H1 (cell line): ENCODE measurements around the gene RIPOR2. TPM values are rescaled to one million over a fixed set of nuclear protein-coding genes. Genes with fewer than 3 reads are reported as not detected.

ENCODE experiments used
- CTCF ChIA-PET: fragments of 300-600 bp; sonication (Branson Sonifier 250); formaldehyde crosslinking; loops from one replicate; lab custom pipeline; 2021; ENCODE audit not compliant: partially characterized antibody; lab: Charles Lee
- POLR2A ChIA-PET: fragments of 300-600 bp; sonication (Branson Sonifier 250); formaldehyde crosslinking; loops from one replicate; lab custom pipeline; 2021; ENCODE audit warnings: inconsistent platforms; ENCODE audit not compliant: partially characterized antibody; lab: Charles Lee
- DNase-seq, 2 experiments: peaks; one replicate each; pipeline versions ENCODE4 v3.0.0 to v3.0.0-alpha.2; 2010 to 2022; ENCODE audit warnings: low spot score in 2 of 2, low read depth in 1 of 2, mixed read lengths in 1 of 2
- FAIRE-seq: peaks from 2 replicates; lab custom pipeline; 2011; peaks lifted over from hg19 to GRCh38; lab: Jason Lieb, UNC
- H2AFZ ChIP-seq: 2 replicates; pipeline ENCODE4 v1.8.1; 2012; ENCODE audit warnings: low read length, inconsistent platforms
- H2AK5ac ChIP-seq: 2 replicates; pipeline ENCODE4 v1.6.1; 2013; ENCODE audit warnings: low read depth, low read length
- H2BK120ac ChIP-seq: replicated peaks from 2 replicates; pipeline ENCODE3; 2013; ENCODE audit warnings: low read depth, low read length, inconsistent platforms
- H2BK12ac ChIP-seq: 2 replicates; pipeline ENCODE4 v1.6.1; 2013; ENCODE audit warnings: low read depth, low read length
- H2BK15ac ChIP-seq: 2 replicates; pipeline ENCODE4 v1.6.1; 2013; ENCODE audit warnings: low read length
- H2BK20ac ChIP-seq: 2 replicates; pipeline ENCODE4 v1.6.1; 2013; ENCODE audit warnings: low read length
- H2BK5ac ChIP-seq: 2 replicates; pipeline ENCODE4 v1.6.1; 2013; ENCODE audit warnings: low read depth, low read length
- H3K14ac ChIP-seq: 2 replicates; pipeline ENCODE4 v1.6.1; 2013; ENCODE audit warnings: inconsistent platforms; ENCODE audit not compliant: insufficient read length
- H3K18ac ChIP-seq: 2 replicates; pipeline ENCODE4 v1.6.1; 2013; ENCODE audit warnings: low read length; ENCODE audit errors: extremely low read depth
- H3K23ac ChIP-seq: 2 replicates; pipeline ENCODE4 v1.6.1; 2013; ENCODE audit warnings: inconsistent platforms; ENCODE audit not compliant: insufficient read length
- H3K23me2 ChIP-seq: 2 replicates; pipeline ENCODE4 v1.6.1; 2013; ENCODE audit warnings: low read depth, low read length
- H3K27ac ChIP-seq: 2 replicates; pipeline ENCODE4 v1.6.1; 2011; ENCODE audit warnings: low read depth, low read length, inconsistent platforms
- H3K27me3 ChIP-seq, 4 experiments: replicated peaks in 1 of 4; 1 replicate in 1 of 4; 2 replicates in 3 of 4; pipeline versions ENCODE4 v1.6.1 to v1.8.1; 2011 to 2013; ENCODE audit warnings: low read length in 3 of 4, mild to moderate bottlenecking in 3 of 4, inconsistent platforms in 2 of 4, mixed read lengths in 2 of 4, moderate library complexity in 1 of 4; ENCODE audit not compliant: control insufficient read depth in 3 of 4, insufficient read depth in 3 of 4; ENCODE audit errors: extremely low read depth in 1 of 4
- H3K36me3 ChIP-seq, 4 experiments: 2 replicates each; pipeline versions ENCODE4 v1.6.1 to v1.8.1; 2011 to 2013; ENCODE audit warnings: mild to moderate bottlenecking in 4 of 4, low read length in 3 of 4, moderate library complexity in 2 of 4, control low read depth in 1 of 4, inconsistent platforms in 1 of 4; ENCODE audit not compliant: insufficient read depth in 4 of 4, control insufficient read depth in 2 of 4
- H3K4ac ChIP-seq: replicated peaks from 2 replicates; pipeline ENCODE3; 2013; ENCODE audit warnings: low read length, low read depth, mixed read lengths, inconsistent platforms; ENCODE audit not compliant: insufficient read length
- H3K4me1 ChIP-seq, 4 experiments: replicated peaks in 1 of 4; 1 replicate in 1 of 4; 2 replicates in 3 of 4; pipeline versions ENCODE4 v1.6.1 to v1.8.1; 2011 to 2013; ENCODE audit warnings: low read length in 3 of 4, inconsistent platforms in 2 of 4, mixed read lengths in 1 of 4; ENCODE audit not compliant: insufficient read depth in 4 of 4, control insufficient read depth in 3 of 4
- H3K4me2 ChIP-seq, 2 experiments: 2 replicates each; pipeline versions ENCODE4 v1.6.1 to v1.8.1; 2011 to 2013; ENCODE audit warnings: low read depth in 2 of 2, low read length in 2 of 2, control low read depth in 1 of 2, inconsistent platforms in 1 of 2, mild to moderate bottlenecking in 1 of 2; ENCODE audit not compliant: insufficient read depth in 1 of 2
- H3K4me3 ChIP-seq, 4 experiments: fragments of 200-600, 300-600 bp in 1 of 4; sonication (generic), shearing (Covaris generic), sonication (Bioruptor Twin) in 1 of 4; 2 replicates each; pipeline versions ENCODE4 v1.5.1 to v1.8.1; 2011 to 2016; ENCODE audit warnings: low read length in 4 of 4, low read depth in 3 of 4, control low read depth in 2 of 4, inconsistent platforms in 2 of 4, mild to moderate bottlenecking in 2 of 4, mixed read lengths in 1 of 4, moderate library complexity in 1 of 4; ENCODE audit not compliant: insufficient read depth in 2 of 4; ENCODE audit errors: extremely low read depth in 1 of 4
- H3K56ac ChIP-seq: replicated peaks from 2 replicates; pipeline ENCODE3; 2013; ENCODE audit warnings: low read depth, mild to moderate bottlenecking, mixed read lengths, low read length, inconsistent platforms; ENCODE audit not compliant: insufficient read length
- H3K79me1 ChIP-seq: 2 replicates; pipeline ENCODE4 v1.6.1; 2013; ENCODE audit warnings: low read depth, low read length, control low read depth
- H3K79me2 ChIP-seq, 2 experiments: 2 replicates each; pipeline versions ENCODE4 v1.6.1 to v1.8.1; 2012 to 2013; ENCODE audit warnings: low read length in 2 of 2, mild to moderate bottlenecking in 2 of 2, inconsistent platforms in 1 of 2; ENCODE audit not compliant: insufficient read depth in 2 of 2, control insufficient read depth in 1 of 2
- H3K9ac ChIP-seq, 4 experiments: replicated peaks in 1 of 4; 1 replicate in 1 of 4; 2 replicates in 3 of 4; pipeline versions ENCODE4 v1.6.1 to v1.8.1; 2011 to 2013; ENCODE audit warnings: low read depth in 3 of 4, low read length in 3 of 4, control low read depth in 2 of 4, mild to moderate bottlenecking in 2 of 4, moderate library complexity in 2 of 4, inconsistent platforms in 1 of 4; ENCODE audit errors: extremely low read depth in 1 of 4
- H3K9me3 ChIP-seq, 2 experiments: 2 replicates each; pipeline versions ENCODE4 v1.6.1 to v1.8.1; 2012 to 2013; ENCODE audit warnings: mild to moderate bottlenecking in 2 of 2, moderate library complexity in 2 of 2, control low read depth in 1 of 2, inconsistent platforms in 1 of 2, low read depth in 1 of 2, low read length in 1 of 2, mixed read lengths in 1 of 2; ENCODE audit not compliant: insufficient read depth in 2 of 2
- H4K20me1 ChIP-seq, 2 experiments: replicated peaks in 1 of 2; 2 replicates each; pipeline versions ENCODE3 to v1.8.1; 2011 to 2013; ENCODE audit warnings: inconsistent platforms in 2 of 2, low read length in 2 of 2, mild to moderate bottlenecking in 1 of 2; ENCODE audit not compliant: insufficient read depth in 2 of 2, control insufficient read depth in 1 of 2
- H4K5ac ChIP-seq: 2 replicates; pipeline ENCODE4 v1.6.1; 2013; ENCODE audit warnings: low read length, low read depth, mixed read lengths, inconsistent platforms; ENCODE audit not compliant: insufficient read length
- H4K8ac ChIP-seq: 2 replicates; pipeline ENCODE4 v1.8.0; 2013; ENCODE audit warnings: mild to moderate bottlenecking, moderate library complexity, low read length, inconsistent platforms; ENCODE audit not compliant: insufficient read depth; ENCODE audit errors: extremely low read depth
- H4K91ac ChIP-seq: replicated peaks from 2 replicates; pipeline ENCODE3; 2013; ENCODE audit warnings: low read length, mixed read lengths, inconsistent platforms; ENCODE audit not compliant: insufficient read length
- CBX5 ChIP-seq: fragments of 300-800, 300-1000 bp; sonication (generic); IDR thresholded peaks from 2 replicates; pipeline ENCODE4 v1.7.1; 2016; ENCODE audit warnings: antibody characterized with exemption, low read length, low read depth
- CBX8 ChIP-seq: fragments of 300-800, 300-1000 bp; sonication (generic); IDR thresholded peaks from 2 replicates; pipeline ENCODE4 v1.7.1; 2016; ENCODE audit warnings: low read depth, low read length, borderline replicate concordance
- CHD2 ChIP-seq: IDR thresholded peaks from 2 replicates; pipeline ENCODE4 v1.6.1; 2012; ENCODE audit warnings: low read length, improper control_type of control experiment
- EP300 ChIP-seq, 2 experiments: IDR thresholded peaks; 1 replicate in 1 of 2; 2 replicates in 1 of 2; pipeline ENCODE4 v1.6.1; 2011 to 2012; ENCODE audit warnings: low read depth in 2 of 2, low read length in 2 of 2, mild to moderate bottlenecking in 2 of 2, borderline replicate concordance in 1 of 2, inconsistent platforms in 1 of 2, moderate library complexity in 1 of 2
- EZH2 ChIP-seq: fragments of 200-600 bp; sonication (generic); IDR thresholded peaks from 2 replicates; pipeline ENCODE4 v1.7.1; 2012; ENCODE audit warnings: low read depth, mild to moderate bottlenecking, moderate library complexity, low read length, inconsistent platforms; ENCODE audit not compliant: severe bottlenecking
- JUND ChIP-seq: IDR thresholded peaks from 2 replicates; pipeline ENCODE4 v1.6.1; 2011; ENCODE audit warnings: mild to moderate bottlenecking, improper control_type of control experiment, low read length
- KDM1A ChIP-seq: fragments of 200-600, 300-600 bp; sonication (generic); IDR thresholded peaks from 2 replicates; pipeline ENCODE4 v1.7.1; 2016; ENCODE audit warnings: mild to moderate bottlenecking, low read length, borderline replicate concordance
- NANOG ChIP-seq: IDR thresholded peaks from 2 replicates; pipeline ENCODE4 v1.6.1; 2011; ENCODE audit warnings: low read length, low read depth, mild to moderate bottlenecking, inconsistent platforms; ENCODE audit not compliant: insufficient read depth, poor library complexity, severe bottlenecking
- NRF1 ChIP-seq: IDR thresholded peaks from 2 replicates; pipeline ENCODE4 v1.6.1; 2011; ENCODE audit warnings: mild to moderate bottlenecking, low read depth, low read length, improper control_type of control experiment
- POLR2AphosphoS5 ChIP-seq: IDR thresholded peaks from 2 replicates; pipeline ENCODE4 v1.6.1; 2011; ENCODE audit warnings: low read depth, low read length
- SUZ12 ChIP-seq: fragments of 200-600 bp; sonication (generic); IDR thresholded peaks from 2 replicates; pipeline ENCODE4 v1.6.1; 2012; ENCODE audit warnings: mild to moderate bottlenecking, inconsistent platforms, low read length, moderate library complexity, mixed read lengths
- TCF12 ChIP-seq: IDR thresholded peaks from 2 replicates; pipeline ENCODE4 v1.6.1; 2011; ENCODE audit warnings: low read depth, mild to moderate bottlenecking, low read length
- USF2 ChIP-seq: IDR thresholded peaks from 2 replicates; pipeline ENCODE4 v1.6.1; 2011; ENCODE audit warnings: low read length, improper control_type of control experiment
- WGBS, 2 experiments: shearing (Covaris generic) in 1 of 2; methylation state at CpG; one replicate each; pipeline versions ENCODE4 v1.1.6 to v1.1.7; 2013 to 2015; ENCODE audit warnings: low lambda C conversion rate in 2 of 2, mixed read lengths in 2 of 2, inconsistent platforms in 1 of 2, low coverage in 1 of 2, missing lambda C conversion rate in 1 of 2; ENCODE audit not compliant: insufficient replicate concordance in 2 of 2, insufficient coverage in 1 of 2, insufficient read length in 1 of 2; ENCODE audit errors: extremely low coverage in 1 of 2, missing lambda C conversion rate in 1 of 2; 5-methylcytosine and 5-hydroxymethylcytosine counted together
- polyA plus RNA-seq, 7 experiments: library from polyadenylated mRNA; depleted of rRNA in 3 of 7; stranded (reverse) in 5 of 7; unstranded in 2 of 7; fragments of >200 nt in 5 of 7; fragments of 200-250 nt in 2 of 7; gene quantifications; 1 replicate in 5 of 7; 2 replicates in 1 of 7; 4 replicates in 1 of 7; pipeline versions ENCODE4 v1.2.1 to v1.2.3, GENCODE V29; 2011 to 2013; ENCODE audit warnings: missing spikeins in 2 of 7, mixed read lengths in 2 of 7
- total RNA-seq: library from RNA; stranded (reverse); fragmentation: NEBNext Ultra II Directional; extraction: Animal tissue kit (Norgen Biotek cat#: 25700); gene quantifications from 2 replicates; pipeline ENCODE4 v1.2.1, GENCODE V29; 2021

RIPOR2 gene
- total and polyA plus RNA-seq, 2 of the 8 experiments (the other 6 are each of a cell fraction or from before 2014, with no cell fraction given): 16.7 to 45.6 TPM

DNA sequence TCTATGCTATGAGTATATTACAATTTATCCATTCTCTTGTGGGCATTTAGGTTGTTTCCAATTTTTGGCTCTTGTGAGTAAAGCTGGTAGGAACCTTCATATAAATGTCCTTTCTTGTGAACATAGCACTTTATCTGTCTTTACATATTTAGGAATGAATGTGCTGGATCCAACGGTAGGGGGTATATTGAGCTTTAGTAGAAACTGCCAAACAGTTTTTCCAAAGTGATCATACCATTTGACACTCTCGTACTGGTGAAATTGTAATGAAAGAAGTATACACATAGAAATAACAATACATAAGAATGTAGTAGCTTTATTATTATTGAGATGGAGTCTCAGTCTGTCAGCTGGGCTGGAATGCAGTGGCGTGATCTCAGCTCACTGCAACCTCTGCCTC, 106.1 kb downstream of the RIPOR2 start:
- H3K14ac ChIP-seq: no peak overlapping the region
- no peaks in the 10 kb centered on the region for H3K27me3 ChIP-seq
- H2BK120ac ChIP-seq: no peak overlapping the region
- H3K4me3 ChIP-seq: no peak overlapping the region
- 81% methylated on average over 3 of the region's 3 CpGs; no CpG with 5 or more reads in 1 of the 2 experiments for WGBS, 2 experiments
- H4K91ac ChIP-seq: no peak overlapping the region
- H2AK5ac ChIP-seq: no peak overlapping the region
- no peak overlapping the region for H4K5ac ChIP-seq
- DNase-seq (no peak), FAIRE-seq (no peak)
- H3K23me2 ChIP-seq: no peaks in the 10 kb centered on the region; the same call in 1 of the 2 replicates
- no peak overlapping the region; a peak in 1 of 7 replicates for H3K9ac ChIP-seq
- H3K4me1 ChIP-seq: 0 out of 7 replicates have a peak, but pooled peaks cover 0 to 2% (median 0%) of the 10 kb centered on the region in 4 experiments
- H2BK5ac ChIP-seq: no peak overlapping the region
- POLR2A ChIA-PET: no interaction called here
- H4K20me1 ChIP-seq: peaks cover 0 to 2% of the 10 kb centered on the region in 2 experiments
- peaks cover 0 to 2% (median 0%) of the 10 kb centered on the region in 4 experiments; a peak in 2 of 8 replicates for H3K36me3 ChIP-seq
- H3K18ac ChIP-seq: no peak overlapping the region
- CTCF ChIA-PET: interaction anchor here (1.2 to 3.2 kb wide), 8 partner anchors 11 to 241 kb away, joined by 3 to 15 read pairs (median 7); no protein-coding TSS in a partner anchor
- H4K8ac ChIP-seq: no peak overlapping the region
- H3K4me2 ChIP-seq: no peak overlapping the region
- H3K23ac ChIP-seq: no peak overlapping the region
- no peak overlapping the region for H3K56ac ChIP-seq
- H3K9me3 ChIP-seq: no peaks in the 10 kb centered on the region
- no peaks in the 10 kb centered on the region for H3K79me1 ChIP-seq
- H3K4ac ChIP-seq: no peak overlapping the region
- H2BK20ac ChIP-seq: no peak overlapping the region
- H2BK12ac ChIP-seq: no peak overlapping the region
- no peak overlapping the region for H2AFZ ChIP-seq
- no peak overlapping the region for H3K27ac ChIP-seq
- H3K79me2 ChIP-seq: no peaks in the 10 kb centered on the region
- H2BK15ac ChIP-seq: no peak overlapping the region
- no peak for TF ChIP-seq EZH2
- no peak for TF ChIP-seq SUZ12
- no peak for TF ChIP-seq JUND
- TF ChIP-seq TCF12: no peak
- TF ChIP-seq EP300 (IDR thresholded peaks at IDR 0.05; ENCODE audit: borderline replicate concordance in 1 of 2, low read depth in 2 of 2, low read length in 2 of 2): no peak
- TF ChIP-seq NANOG: no peak
- TF ChIP-seq POLR2AphosphoS5: no peak
- TF ChIP-seq CBX8: no peak
- no peak for TF ChIP-seq KDM1A
- no peak for TF ChIP-seq CHD2
- TF ChIP-seq NRF1: no peak
- no peak for TF ChIP-seq USF2
- TF ChIP-seq CBX5: no peak
